Measurements from ENCODE around the gene MIX23.
A peak's percentile ranks its signal among the peaks of the same experiment; 100 is the strongest.

MIX23 gene
- 3.4 to 6.9 (median 5.5) reads per million in 4 donors for total RNA-seq

DNA sequence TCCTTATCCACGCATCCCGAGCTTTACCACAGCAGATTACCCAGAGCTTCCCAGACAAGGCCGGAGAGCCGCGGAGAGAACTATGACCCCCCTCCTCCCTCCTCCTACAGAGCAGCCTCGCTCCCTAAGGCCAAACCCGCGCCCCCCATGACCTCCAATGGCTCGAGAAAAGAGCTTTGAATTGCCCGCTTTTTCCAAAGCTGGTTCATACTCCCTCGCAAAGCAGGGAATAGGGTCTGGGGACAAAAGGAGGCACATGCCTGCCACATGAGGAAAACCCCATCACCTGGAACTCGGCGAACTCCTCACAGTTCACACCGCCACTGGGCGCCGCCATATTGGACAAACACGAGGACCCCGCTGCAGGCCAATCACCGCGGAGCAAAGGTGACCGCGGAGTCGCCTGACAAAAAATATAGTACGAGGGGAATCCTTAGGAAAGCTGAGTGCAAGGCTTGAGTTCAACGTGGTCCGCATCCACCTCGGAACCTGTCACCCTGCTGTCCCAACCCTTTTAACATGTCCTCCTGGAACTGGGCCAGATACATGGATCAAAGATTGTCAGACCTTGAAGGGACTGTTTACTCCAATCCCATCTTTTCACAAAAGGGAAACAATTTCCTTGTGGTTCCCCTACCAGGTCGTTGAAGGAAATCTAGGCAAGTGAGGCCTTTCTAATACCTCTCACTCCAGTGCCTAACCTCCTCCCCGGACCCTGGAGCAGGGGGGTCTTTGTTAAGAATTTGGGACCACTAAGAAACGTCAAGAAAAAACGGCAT is at the start of gene MIX23:
TSS of gene MIX23 (minus strand) at position 344 of the 779 bp plus-strand sequence. CDS start at position 337, 7 bp downstream.
- peak; percentile 67 to 82 (median 77) for DNase-seq

DNA sequence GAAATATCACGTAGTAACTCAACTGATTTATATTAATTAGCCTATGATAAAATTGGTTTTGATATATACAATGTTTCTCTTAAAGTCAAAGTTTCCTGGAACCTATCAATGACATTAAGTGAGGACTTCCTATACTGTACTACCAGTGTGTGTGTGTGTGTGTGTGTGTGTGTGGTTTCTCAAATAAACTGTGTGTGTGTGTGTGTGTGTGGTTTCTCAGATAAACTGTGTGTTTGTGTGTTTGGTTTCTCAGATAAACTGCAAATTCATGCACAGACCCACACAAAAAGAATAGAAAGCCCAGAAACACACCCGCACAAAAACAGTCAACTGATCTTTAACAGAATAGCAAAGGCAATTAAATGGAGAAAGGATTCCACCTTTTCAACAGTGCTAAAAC is 47.3 kb upstream of the MIX23 start:
- no peak for DNase-seq

DNA sequence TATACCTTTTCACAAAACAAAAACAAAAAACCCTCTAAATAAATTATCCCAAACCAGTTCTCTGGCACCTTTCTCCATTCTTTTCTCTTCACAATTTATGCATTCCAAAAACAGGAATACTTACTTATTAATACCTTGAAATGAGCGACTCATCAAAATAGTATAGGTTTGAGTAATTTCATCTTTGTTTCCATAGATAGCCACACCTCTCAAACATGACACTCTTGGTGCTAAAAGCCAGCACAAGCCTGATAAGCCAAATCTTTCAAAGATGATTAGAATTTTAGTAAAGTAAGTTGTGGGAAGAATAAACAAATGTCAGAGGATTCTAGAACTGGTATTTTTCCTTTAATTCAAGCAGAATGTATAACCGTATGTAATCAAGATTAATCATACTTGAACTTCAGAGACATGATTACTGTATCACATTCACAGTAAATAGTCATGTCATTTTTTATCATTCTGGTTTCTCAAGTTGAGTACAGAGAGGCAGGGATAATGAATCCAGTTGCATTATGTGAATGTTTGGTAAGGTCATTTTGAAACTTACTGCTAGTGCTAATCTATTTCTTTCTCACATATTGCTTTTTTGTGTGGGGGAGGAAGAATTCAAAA is 44.9 kb upstream of the MIX23 start:
- DNase-seq: peak in 1 of 5 donors; percentile 19

DNA sequence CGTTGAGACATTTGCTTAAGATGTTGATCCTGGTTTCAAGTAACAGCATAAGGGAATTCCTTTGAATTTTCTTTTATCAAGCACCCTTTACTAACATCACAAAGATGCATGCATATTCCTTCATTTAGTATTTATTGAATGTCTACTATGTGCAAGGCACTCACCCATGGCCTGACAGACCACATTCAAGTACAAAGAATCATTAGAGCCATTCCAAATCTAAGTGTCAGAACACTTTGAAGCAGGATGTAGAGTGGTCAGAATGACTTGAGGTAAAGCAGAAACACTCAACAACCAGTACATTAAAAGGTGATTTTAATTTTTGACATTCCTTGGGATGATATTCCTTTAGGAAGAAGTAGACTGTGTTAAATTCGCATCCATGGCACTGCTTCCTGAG is 38.8 kb upstream of the MIX23 start:
- DNase-seq: no peak

DNA sequence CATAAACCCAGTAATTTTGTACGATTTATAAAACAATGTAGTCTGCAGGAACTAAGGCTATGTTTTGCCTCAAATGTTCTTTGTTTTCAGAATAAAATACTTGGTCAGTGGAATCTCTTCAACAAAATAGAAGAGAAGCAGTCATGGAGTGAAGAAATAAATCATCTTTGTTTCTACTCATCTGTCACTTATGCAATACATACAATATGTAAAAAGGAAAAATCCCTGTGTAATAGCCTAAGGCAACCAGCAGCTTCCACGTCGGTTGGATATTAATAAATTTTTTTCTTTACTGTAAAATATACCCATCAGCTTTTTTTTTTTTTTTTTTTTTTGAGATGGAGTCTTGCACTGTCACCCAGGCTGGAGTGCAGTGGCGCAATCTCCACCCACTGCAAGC is 38.1 kb upstream of the MIX23 start:
- no peak for DNase-seq

DNA sequence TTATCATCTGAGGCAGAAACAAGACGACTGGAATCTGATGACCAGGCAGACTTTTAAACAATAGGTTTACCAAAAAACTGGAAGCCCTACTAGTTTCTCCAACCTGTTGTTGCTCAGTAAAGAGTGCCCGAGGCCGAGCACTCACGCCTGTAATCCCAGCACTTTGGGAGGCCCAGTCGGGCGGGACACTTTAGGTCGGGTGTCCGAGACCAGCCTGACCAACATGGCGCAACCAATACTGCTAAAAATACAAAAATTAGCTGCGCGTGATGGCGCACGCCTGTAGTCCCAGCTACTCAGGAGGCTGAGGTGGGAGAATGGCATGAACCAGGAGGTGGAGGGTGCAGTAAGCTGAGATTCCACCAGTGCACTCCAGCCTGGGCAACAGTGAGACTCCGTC is 33.9 kb upstream of the MIX23 start:
- no peak for DNase-seq

DNA sequence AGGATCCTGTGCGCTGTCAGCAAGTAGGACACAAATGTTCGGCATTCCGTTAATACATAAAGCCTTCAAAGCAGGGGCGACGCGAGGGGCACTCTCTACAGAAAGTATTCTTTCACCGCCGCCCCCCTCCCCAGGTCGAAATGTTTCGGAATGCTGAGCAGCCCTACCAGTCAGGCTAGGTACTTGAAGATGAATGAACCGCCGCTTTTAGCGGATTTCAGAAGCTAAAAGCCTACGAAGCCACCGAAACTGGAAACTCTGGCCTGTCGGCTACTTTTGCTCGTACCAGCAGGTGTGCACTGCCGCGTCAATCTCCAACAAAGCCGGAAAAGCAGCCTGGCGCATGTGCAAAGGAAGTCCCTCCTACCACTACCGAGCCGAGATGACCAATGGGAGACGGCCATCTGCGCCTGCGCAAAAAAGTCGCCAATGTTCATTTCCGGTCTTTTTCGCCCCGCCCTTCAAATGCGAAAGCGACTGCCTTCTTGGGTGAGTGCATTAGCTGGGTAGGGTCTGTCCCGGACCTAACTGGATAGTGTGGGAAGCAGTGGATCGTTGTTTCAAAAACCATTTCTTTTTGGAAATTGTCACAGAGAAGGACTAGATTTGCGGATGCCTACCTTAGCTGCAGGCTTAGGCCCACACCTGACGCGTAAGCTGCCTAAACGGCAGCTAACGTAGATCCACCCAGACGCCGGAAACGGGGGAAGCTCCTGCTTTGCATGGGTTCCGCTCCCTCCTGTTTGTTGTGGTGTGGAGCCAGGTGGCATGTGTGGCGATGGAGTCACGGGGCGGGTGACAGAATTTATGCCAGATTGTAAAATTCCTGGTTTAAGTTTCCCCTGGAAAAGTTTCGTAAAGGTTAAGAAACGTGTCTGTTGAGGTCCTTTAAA is 33.0 kb upstream of the MIX23 start, which contains the start of gene WDR5B:
TSS of gene WDR5B (minus strand) at position 301 of the 893 bp plus-strand sequence. CDS start 534 bp downstream, outside the sequence.
- peak; percentile 95 to 99 (median 97) for DNase-seq

DNA sequence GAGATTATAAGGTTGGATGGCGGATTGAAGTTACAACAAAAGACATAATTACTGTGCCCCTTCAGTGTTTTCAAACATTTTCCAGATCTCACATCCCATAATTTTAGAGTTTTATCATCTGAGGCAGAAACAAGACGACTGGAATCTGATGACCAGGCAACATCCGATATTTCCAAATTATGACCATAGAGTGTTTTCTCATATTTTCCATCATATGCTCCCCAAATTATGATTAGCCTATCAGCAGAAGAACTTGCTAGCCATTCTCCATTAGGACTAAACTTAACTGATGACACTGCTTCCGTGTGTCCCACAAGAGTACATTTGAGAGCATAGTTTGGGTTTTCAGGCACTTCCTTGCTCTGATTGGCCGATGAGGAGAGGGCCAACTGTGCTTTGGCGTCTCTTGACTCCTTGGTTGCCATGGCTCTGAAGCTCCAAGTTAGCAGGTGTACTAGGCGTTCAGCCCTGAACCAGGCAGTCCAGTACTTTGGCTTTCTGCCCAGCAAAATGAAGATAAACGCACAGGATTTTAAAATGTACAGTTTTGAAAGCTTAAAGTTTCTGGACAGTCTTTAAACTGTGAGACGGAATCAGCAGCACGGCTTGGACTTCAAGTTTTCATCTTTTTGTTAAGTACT is 32.2 kb upstream of the MIX23 start:
- peak in 4 of 5 donors; percentile 9 to 64 (median 38) for DNase-seq

DNA sequence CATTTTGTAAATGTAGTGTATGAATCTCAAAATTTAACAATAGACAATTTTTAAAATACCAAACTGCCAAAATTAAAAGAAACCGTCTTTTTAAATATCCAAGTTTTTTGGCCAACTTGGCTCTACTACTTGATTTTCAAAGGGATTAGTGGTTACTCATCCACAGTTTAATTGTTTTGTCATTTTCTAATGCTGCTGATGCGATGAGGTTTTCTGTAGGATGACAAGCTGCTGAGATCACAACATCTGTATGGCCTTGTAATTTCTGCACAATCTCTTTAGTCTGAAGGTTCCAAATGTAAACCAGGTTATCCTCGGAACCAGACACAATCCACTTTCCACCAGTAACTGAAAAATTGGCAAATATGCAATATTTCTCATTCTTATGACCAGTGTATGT is 31.4 kb upstream of the MIX23 start:
- no peak for DNase-seq

DNA sequence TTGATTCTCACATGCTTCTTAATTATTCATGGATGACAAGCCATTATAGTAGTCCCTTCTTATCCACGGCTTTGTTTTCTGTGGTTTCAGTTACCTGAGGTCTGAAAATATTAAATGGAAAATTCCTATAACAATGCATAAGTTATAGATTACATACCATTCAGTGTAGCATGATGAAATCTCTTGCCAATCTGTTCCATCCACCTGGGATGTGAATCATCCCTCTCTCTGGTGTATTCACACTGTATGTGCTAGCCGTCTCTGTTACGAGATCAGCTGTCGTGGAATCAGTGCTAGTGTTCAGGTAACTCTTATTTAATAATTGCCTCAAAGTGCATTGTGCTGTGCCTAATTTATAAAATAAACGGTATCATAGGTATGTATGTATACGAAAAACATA is 27.6 kb upstream of the MIX23 start:
- DNase-seq: no peak

DNA sequence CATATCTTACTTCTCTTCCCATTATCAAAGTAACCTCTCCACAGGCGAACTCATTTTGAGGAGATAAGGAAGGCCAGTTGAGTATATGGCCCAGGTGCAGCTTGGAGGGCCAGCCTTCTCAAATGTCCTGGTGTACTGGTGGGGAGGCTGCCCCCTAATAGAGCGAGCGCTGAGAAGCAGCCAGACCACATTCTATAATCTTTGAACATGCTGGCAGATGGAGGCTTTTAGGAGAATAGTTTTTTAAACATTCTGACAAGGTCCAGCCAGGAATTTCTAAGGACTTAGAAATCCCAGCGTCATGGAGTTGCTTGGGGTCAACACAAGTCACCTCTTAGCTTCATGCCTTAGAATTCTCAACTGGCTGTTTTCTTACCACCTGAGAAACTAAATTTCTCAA is 27.1 kb upstream of the MIX23 start:
- no peak for DNase-seq

DNA sequence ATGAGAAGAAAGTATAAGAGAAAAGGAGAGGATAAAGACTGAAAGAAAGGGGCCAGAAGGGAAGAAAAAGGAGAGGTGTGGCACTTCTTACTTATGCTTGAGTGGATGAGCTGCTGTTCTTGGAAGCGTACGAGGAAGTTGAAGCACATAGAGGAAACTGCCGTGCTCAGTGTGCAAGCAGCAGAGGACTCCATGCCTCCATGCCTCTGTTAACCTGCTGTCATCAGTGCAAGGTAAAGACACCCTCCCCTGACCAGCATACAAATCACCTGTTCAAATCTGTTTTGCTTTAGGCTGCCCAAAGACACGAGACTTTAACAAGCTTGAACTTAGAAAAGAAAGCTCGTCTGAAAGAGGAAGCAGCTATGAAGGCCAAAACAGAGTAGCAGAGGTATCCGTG is 26.4 kb upstream of the MIX23 start:
- no peak for DNase-seq

DNA sequence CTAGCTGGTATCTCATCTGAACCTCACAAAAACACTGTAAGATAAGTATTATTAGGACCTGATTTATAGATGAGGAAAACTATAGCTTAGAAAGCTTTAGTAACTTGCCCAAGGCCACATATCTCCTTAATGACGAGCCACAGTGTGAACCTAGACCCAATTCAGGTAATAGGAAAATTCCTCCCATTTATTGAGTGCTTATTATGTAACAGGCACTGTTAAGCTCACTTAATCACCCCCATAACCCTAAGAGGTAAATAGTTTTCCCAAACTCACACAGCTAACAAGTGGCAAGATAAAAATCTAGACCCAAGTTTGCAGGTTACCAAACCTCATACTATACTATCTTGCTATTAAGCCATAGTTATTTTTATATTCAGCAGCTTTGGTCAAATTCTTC is 24.9 kb upstream of the MIX23 start:
- no peak for DNase-seq

DNA sequence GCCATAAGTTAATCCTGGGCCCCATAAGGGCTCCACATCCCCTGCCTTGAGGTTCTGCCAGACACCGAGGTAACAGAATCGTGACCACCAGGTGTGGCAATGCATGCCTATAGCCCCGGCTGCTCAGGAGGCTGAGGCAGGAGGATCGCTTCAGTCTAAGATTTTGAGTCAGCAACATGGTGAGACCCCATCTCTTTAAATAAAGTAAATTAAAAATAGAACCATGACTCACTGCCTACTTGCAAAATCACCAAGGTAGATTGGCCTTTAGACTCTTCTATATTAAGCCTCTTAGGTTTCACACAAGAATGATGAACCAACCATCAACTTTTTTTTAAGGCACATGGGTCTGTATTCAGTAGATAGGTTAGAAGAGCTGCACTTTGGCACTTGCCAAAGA is 23.2 kb upstream of the MIX23 start:
- DNase-seq: no peak

DNA sequence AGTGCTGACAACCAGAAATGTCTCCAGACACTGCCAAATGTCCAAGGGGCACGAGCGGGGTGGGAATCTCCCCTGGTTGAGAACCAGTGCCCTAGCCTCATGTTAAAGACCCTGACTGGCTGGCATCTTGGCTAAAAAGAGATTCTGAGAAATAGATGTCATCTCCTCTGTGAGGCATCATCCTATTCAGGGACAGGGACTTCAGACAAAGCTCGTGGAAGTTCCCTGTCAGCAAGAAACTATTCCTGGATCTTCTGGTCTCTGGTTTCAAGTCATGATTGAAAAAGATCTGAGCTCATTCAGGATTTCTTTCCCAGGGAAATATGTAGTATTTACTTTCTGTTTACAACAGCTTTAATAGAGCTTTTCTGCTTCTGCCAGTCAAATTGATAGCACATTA is 22.0 kb upstream of the MIX23 start:
- no peak for DNase-seq

DNA sequence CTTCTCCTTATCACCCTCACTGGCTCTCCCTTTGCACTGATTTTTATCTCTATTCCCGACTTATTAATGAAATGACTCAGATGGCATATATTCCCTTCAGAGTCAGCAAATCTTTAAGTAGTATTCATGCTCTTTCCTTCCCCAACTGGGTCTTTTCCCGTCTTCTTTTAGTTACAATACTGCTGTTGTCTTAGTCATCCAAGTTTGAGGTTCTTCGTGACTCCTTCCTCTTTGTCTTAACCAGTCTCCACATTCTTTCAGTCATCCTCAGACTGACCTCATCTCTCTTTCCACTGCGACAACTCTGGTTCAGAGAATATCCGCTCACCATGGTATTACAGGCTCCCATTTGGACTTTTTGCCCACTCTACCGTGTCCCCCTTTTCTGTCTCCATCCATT is 20.5 kb upstream of the MIX23 start:
- DNase-seq: no peak

DNA sequence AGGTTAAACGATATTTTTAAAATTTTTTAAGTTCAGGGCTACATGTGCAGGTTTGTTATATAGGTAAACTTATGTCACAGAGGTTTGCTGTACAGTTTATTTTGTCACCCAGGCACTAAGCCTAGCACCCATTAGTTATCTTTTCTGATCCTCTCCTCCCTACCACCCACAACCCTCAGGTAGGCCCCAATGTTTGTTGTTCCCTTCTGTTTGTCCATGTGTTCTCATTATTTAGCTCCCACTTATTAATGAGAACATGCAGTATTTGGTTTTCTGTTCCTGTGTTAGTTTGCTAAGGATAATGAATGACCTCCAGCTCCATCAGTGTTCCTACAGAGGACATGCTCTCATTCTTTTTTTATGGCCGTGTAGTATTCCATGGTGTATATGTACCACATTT is 15.9 kb upstream of the MIX23 start:
- no peak for DNase-seq

DNA sequence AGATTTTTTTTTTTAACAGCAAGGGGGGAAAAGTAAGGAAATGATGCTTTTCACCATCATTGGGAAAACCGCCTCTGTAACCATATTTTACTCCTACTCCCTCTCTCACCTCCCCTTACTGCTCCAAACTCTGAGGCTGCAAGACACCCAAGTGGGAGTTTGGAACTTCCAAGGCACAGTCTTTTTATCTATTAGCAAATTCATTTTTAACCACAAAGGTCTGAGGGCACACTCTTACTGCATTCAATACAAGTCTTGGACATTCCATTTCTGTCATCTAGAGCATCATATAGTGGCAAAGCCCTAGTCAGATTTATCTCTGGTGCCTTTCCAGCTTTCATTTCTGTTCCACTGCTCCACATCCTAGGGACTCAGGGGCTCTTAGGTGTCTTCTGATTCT is 14.2 kb upstream of the MIX23 start:
- no peak for DNase-seq

DNA sequence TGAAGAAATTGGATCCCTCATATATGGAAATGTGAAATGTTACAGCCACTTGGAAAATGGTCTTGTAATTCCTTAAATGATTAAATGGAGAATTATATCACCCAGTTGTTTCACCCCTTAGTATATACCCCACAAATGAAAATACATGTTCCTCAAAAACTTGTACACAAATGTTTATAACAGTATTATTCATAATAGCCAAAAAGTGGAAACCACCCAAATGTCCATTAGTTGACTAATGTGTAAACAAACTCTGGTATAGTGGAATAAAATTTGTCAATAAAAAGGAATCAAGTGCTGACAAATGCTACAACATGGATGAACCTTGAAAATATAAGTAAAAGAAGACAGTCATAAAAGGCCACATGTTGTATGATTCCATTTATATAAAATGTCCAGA is 13.5 kb upstream of the MIX23 start:
- DNase-seq: no peak

DNA sequence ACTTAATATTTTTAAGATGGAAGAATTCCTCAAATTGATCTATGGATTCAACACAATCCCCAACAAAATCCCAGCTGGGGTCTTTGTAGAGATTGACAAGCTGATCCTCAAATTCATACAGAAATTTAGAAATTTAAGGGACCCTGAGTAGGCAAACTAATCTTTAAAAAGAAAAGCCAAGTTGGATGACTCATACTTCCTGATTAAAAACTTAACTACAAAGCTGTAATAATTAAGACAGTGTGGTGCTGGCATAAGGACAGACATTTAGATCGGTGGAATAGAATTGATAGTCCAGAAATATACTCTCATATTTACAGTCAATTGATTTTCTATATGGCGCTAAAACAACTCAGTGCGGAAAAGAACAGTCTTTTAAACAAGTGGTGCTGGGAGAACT is 12.6 kb upstream of the MIX23 start:
- no peak for DNase-seq

DNA sequence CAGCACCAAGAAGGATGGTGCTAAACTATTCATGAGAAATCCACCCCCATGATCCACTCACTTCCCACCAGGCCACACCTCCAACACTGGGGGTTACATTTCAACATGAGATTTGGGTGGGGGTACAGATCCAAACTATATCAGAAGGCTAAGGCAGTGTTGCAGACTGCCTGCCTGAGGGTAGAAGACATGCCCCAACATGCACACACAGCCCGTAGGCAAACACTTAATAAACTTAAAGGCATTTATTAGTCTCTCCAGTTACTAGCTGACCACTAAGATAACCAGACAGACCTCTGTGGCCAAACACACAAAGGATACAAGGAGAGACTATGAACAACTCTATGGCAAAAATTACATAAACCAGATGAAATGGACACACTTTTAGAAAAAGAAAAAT is 11.1 kb upstream of the MIX23 start:
- no peak for DNase-seq

All from T-helper 1 cell (primary cell).